GM21576 (cell line): ENCODE data around the gene UQCR11.

ENCODE experiments used
- ATAC-seq: cut with Tn5 transposase; IDR thresholded peaks from one replicate; pipeline ENCODE4 v1.9.1; 2021; ENCODE audit warnings: mild to moderate bottlenecking, moderate library complexity; ENCODE audit not compliant: unreplicated experiment

Gene UQCR11

DNA sequence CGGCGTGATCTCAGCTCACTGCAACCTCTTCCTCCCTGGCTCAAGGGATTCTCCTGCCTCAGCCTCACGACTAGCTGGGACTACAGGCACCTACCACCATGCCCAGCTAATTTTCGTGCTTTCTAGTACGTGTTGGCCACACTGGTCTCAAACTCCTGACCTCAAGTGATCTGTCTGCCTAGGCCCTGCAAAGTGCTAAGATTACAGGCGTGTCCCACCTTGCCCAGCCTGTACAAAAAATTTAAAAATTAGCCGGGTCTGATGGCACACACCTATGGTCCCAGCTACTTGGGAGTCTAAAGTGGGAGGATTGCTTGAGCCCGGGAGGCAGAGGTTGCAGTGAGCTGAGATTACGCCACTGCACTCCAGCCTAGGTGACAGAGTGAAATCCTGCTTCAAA, 32.5 kb downstream of the UQCR11 start:
- no peak for ATAC-seq

DNA sequence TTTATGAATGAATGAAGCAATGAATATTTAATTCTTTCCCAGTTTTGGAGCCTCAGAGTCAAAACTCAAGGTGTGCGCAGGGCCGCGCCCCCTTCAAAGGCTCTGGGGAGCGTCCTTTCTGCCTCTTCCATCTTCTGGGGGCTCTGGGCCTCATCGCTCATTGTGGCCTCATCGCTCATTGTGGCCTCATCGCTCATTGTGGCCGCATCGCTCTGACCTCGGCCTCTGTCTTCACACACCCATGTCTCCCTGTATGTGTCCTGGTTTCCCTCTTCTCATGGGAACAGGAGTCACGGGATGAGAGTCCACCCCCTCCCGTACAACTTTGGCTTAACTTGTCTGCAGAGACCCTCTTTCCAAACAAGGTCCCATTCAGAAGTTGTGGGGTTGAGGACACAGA, 33.9 kb downstream of the UQCR11 start:
- no peak for ATAC-seq

DNA sequence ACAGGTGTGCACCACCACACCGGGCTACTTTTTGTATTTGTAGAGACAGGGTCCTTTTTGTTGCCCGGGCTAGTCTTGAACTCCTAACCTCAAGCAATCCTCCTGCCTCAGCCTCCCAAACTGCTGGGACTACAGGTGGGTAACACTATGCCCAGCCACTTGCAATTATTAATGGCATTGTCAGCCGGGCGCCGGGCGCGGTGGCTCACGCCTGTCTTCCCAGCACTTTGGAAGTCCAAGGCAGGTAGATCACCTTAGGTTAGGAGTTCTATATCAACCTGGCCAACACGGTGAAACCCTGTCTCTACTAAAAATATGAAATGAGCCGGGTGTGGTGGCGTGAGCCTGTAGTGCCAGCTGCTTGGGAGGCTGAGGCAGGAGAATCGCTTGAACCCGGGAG, 34.4 kb downstream of the UQCR11 start:
- no peak for ATAC-seq

DNA sequence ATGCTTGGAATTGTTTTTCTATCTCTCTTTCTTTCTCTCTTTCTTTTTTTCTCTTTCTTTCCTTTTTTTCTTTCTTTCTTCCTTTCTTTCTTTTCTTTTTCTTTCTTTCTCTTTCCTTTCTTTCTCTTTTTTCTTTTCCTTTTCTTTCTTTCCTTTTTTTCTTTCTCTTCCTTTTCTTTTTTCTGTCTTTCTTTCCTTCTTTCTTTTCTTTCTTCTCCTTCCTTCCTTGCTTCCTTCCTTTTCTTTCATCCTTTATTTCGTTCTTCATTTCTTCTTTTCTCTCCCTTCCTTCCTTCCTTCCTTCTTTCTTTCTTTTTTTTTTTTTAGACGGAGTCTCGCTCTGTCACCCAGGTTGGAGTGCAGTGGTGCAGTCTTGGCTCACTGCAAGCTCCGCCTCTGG, 35.3 kb downstream of the UQCR11 start:
- no peak for ATAC-seq

DNA sequence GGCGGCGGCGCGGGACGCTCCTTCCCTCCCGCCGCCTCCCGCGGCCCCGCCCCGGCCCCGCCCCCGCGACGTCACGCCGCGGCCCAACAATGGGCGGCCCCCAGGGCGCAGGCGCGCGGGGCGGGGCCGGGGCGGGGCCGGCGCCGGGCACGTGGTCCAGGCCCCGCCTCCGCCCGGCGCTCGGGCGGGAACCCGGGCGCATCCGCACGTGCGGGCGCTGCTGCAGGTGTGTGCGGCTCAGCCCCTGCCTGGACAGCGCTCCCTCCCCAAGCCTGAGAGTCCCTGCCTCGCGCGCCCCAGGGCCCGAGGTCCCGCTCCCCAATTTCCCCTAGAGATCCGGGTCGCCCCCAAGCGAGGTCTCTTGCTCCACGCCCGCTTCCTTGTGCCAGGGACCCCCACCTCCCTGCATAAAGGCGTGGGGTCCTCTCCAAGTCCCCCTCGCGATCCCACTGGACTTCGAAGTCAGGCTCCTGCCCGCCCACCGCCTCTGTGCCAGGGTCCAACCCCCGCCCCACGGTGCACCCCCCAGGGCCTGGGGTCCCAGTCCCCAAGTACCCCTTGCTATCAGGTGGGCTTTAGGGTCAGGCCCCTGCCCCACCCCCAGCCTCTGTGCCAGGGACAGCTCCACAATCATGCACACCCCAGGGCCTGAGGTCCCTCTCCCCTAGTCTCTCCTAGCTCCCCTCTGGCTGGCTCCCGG, 36.8 kb downstream of the UQCR11 start, which contains the start of gene MEX3D:
Gene MEX3D (minus strand): TSS at position 6 of the 700 bp plus-strand sequence. CDS start 267 bp downstream, outside the sequence.
- ATAC-seq = no peak

DNA sequence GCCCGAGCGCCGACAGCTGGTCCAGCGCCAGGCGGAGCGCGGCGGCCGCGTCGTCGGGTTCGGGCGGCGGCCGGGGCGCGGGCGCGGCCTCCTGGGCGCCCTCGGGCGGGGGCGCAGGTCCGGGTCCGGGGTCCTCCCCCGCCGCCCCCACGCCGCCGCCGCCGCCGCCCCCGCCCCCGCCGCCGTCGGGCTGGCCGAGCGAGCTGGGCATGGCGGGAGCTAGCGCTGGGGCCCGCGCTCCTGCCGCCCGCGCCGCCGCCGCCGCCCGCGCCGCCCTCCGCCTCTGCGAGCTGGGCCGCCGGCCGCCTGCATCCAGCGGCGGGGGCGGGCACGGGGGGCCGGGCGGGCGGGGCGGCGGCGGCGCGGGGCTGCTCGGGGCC, 37.4 kb downstream of the UQCR11 start:
- ATAC-seq = no peak

DNA sequence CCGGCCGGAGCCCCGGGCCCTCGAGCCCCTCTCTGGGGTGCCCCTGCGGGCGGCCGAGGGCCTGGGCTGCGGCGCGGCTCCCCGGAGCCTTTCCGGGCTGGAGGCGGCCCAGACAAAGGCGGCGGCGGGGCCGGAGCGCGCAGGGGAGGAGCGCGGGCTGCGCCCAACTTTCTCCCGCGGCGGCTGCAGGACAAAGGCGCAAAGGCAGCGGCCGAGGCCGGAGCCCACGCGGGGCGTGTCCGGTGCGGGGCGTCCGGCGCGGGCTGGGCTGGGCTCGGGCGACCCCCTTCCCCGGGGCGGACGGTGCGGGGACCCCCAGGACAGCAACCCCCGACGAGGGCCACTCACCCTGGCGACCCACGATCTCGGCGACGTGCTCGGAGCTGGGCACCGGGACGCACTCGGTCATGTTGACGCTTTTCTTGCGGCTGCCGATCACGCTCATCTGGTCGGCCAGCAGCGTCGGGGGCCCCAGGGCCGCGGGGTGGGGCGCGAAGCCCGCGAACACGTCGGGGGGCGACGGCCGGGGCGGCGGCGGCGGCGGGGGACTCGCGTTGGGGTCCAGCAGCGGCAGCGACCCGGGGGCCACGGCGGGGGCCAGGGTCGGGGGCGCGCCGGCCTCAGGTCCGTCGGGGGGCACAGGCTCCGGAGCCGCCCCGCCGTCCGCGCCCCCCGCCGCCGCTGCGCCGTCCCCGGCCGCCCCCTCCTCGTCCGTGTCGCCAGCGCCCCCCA, 38.0 kb downstream of the UQCR11 start:
- ATAC-seq = no peak

DNA sequence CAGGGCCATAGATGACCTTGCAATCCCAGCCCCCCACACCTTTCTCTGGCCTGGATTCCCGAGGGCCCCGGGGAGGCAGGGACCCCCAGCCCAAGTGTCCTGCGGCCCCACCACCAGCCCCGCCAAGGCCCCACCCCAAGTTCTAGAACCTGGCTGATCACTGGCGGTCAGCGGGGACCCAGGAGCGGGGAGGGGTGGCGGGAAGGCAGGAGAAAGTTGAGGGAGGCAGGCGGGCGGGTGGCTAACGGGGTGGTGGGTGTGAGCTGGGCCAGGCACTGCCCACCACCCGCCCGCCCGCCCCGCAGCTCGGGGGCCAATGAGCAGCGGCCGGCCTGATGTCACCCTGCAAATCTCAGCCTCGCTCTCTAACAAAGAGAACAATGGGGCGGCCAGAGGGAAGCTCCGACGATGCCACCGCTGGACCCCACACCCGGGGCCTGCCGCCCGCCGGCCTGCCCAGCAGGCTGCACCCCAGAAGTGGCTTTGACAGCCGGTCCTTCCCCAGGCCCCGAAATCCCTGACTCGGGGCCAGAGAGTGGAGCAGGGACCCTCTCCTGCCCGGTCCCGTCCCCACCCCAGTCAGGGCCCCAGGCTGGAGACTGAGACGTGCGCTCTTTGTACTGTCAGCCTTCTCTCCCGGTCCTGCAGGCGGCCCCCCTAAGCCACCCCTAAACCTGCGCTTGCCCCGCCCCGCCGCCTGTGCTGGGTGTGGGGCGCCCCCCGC, 38.7 kb downstream of the UQCR11 start:
- ATAC-seq = no peak

DNA sequence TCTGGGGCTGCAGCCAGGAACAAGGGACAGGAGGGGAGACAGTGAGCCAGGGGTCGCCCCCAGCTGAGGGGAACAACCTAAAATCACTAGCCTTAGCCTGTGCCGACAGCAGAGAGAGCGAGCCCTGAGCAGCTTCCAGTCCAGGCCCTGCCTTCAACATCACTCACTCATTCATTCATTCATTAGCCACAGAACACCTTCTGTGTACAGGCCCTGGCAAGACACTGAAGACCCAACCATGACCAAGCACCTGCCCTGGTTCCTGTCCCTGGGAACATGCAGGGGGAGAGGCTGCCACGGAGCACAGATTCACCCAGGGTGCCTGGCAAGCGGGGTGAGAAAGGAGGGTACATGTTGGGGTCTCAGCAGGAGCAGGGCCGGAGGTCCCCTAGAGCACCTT, 42.0 kb downstream of the UQCR11 start:
- no peak for ATAC-seq

DNA sequence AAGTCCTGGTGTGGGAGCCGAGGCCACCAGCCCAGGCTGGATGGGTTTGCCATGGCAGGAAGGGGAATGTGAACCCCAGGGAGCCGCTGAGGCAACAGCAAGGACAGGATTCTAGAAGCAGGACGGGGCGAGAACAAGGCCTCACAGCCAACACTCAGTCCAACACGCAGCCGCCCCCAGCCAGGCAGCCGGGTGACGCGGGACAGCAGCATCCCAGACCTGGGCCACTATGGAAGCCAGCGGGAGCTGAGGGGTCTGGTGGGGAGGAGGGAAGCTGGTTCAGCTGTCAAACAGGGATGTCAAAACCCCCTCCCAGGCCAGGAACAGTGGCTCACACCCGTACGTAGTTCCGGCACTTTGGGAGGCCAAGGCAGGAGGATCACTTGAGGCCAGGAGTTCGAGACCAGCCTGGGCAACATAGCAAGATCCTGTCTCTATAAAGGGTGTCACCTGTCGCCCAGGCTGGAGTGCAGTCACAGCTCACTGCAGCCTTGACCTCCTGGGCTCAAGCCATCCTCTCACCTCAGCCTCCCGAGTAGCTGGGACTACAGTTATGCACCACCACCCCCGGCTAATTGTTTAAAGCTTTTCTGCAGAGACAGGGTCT, 43.9 kb downstream of the UQCR11 start:
- no peak for ATAC-seq

DNA sequence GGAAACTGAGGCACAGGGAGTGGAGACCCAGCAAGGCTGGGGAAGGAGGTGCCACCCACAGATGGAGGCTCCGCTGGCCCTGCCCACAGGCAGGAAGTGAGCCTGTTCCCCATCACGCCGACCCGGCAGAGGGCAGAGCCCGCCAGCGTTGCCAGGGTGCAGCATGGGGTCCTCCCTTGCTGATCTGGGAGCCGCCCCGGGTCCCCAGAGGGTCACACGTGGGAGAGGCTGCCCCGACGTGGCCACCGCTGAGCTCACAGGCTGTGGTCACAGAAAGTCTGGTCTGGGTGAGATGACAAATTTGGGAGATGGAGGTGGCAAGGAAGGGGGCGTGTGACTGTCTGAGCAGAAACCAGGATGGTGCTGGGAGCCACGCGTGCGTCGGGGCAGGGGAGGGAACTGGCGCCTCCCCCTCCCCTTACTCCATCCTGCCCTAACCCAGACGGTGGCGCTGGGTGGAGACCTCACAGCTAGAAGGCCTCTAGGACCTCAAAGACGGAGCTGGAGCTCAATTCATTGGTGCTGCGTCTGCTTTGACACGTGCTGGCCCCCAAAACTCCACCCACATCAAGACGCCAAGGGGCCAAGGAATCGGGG, 44.9 kb downstream of the UQCR11 start:
- ATAC-seq = no peak

DNA sequence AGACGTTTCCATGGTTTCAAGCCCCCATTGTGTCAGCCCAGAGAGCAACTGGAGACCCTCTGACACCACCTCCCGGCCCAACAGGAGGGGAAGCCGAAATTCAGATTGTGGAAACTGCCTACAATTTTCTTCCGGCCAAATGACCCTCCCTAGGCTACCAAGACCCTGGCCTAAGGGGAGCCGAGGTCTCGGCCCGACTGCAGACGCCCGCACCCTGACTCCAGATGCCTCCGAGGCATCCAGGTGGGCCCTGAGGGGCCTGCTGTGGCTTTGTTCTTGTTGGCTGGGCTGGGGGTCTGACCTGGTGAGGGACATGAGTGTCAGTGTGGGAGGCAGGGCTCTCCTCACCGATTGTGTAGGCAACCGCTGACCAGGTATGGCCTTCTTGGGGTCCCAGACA, 46.7 kb downstream of the UQCR11 start:
- ATAC-seq = no peak

DNA sequence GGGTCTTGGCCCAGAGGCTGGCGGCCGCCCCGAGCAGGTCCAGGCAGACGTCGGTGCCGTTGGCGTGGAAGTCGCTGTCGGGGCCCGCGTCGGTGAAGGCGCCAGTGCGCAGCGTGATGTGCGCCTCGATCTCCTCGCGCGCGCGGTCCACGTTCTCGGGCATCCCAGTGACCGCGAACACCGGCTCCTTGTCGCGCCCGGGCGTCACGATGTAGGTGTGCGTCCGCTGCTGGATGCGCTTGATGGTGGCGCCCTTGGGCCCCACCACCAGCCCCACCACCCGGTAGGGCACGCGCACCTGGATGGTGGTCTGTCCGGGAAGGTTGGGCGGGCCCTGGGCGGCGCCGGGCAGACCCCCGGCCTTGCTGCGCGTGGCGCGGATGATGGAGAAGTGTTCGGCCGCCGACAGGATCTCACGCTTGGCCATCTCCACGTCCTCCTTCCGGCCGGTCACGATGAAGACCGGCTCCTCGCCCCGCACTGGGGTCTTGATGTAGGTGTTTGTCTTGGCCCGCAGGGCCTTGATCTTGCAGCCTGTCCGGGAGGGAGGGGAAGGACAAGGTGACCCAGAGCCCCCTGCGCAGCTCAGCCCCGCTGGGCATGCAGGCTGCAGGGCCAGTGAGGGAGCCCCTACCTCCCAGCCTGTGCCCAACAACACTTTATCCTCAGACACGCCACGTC, 48.7 kb downstream of the UQCR11 start:
- ATAC-seq = no peak

DNA sequence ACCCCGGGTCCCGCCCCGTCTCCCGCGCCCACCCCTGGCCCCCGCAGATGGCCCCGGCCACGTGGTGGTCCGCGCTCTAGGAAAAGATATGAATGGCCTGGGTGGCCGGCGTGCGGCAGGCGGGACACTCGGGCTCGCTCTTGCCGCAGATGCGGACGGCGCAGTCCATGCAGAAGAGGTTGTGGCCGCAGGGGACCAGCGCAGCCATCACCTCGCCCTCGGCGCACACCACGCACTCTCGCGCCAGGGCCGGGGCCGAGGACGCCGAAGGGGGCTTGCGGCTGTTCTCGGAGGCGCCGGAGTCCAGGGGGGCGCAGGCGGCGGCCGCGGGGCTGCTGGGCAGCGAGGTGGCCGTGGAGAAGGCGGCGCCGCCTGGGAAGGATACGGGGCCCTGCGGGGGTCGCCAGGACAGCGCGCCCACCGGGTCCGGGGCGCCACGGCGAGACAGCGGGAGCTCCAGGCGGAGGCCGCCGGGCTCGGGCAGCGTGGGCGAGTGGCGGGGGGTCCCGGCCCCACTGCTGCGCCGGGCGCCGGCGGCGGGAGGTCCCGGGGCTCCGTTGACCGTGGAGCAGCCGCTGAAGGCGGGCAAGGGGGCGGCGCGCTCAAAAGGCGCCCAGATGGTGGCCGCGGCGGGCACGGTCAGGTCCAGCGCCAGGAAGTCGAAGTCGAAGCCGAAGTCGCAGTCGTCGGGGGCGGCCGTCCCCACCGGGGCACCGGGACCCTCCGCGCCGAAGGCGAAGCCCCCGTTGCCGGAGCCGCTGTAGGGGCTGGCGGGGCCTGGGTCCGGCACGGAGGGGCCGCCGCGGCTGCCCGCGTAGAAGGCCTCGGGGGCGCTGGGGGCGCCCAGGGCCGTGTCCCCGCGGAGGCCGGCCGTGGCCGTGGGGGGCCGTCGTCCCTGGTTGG, 49.5 kb downstream of the UQCR11 start:
- no peak for ATAC-seq

DNA sequence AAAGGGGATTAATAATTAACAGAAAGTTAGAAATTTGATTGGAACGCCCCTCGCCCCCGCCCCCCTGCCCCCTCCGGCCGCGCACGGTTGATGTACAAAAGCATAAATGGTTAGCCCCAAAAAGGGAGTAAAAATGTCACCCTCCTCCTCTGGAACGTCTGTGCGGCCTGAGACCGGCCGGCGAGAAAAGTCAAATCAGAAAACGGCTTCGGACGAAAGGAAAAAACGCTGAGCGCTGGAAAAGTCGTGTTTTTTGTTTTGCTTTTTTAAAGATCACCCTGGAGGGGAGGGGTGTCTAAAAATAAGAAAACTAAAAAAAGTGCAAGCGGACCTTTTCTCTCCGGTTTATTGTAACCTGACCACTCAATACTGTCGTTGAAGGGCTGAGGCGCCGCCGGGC, 50.3 kb downstream of the UQCR11 start:
- no peak for ATAC-seq

DNA sequence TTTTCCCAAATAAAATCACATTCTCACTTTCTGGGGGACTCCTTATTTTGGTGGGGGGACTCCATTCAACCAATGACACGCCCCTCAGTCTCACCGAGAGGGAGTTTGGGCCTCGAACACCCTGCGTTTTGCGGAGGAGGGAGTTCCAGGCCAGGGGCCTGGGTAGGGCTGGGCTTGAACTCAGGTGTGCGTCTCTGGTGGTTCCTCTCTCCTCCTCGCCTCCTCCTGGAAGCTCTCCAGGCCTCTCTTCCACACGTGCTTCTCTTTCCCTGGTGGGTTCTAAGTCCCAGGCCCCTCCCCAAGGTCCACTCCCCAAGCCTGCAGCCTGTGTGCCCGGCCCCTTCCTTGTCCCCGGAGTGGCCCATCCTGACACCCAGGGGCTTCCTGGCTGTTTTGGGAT, 51.8 kb downstream of the UQCR11 start:
- no peak for ATAC-seq

DNA sequence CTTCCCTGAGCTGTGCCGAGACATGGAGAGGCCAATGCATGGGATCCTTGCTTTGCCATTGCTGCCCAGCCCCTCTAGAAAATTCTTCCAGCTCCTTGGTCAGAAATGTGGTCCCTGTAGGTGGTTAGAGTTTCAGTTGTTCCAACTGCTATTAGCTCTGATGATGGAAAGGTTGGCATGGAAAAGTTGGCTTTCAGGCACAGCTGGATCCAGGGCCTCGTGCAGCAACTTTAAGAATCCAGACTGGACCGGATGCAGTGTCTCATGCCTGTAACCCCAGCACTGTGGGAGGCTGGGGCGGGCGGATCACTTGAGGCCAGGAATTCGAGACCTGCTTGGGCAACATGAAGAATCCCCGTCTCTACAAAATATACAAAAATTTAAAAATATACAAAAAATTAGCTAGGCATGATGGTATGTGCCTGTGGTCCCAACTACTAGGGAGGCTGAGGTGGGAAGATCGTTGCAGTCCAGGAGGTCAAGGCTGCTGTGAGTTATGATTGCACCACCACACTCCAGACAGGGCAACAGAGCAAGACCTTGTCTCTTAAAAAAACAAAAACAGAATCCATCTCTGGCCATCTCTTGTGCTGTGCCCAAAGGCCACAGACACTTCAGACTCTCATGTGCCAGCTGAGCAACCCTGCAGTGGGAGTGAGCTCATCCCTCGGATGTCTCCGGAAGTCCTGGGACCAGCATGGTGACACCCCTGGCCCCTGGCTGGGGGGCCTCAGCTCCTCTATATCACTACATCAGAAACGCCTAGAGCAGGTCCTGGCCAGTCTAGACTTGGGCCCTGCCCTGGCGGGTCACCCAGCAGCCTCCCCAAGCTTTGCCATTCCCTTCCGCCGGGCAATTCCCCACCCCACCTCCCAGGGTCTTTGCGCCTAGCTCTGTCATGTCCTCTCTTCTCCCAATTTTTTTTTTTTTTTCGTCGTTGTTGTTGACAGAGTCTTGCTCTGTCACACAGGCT, 53.9 kb downstream of the UQCR11 start:
- no peak for ATAC-seq

DNA sequence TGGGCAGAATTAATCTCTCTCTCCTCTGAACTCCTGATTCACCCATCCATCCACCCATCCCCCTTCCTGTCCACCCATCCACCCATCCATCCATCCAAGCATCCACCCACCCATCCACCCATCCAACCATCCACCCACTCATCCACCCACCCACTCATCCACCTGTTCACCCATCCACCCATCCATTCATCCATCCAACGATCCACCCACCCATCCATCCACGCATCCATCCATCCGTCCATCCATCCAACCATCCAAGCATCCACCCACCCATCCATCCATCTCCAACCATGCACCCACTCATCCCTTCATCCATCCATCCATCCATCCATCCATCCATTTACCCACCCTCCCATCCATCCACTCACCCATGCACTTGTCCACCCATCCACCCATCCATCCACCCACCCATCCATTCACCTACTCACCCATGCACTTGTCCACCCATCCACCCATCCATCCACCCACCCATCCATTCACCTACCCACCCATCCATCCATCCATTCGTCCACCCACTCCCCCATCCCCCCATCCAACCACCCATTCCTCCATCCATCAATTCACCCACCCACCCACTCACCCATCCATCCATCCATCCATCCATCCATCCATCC, 55.8 kb downstream of the UQCR11 start:
- no peak for ATAC-seq
